Activated CD8-positive, alpha-beta memory T cell treated with anti-CD3 and anti-CD28 coated beads, Interleukin-2, amount 10 ng/mL, durations not matched to agents 7 days and 5 days (primary cell): ENCODE results near the gene BNIP2. TPM values are rescaled to one million over a fixed set of nuclear protein-coding genes. Genes with fewer than 3 reads are reported as not detected.
"Not testable (repeated sequence)": the region's sequence is repeated elsewhere in the genome, so short reads cannot be mapped to it uniquely, and the experiment has no call there.

Experiments used
- ATAC-seq: fragments of 150-1000 bp; cut with Tn5 transposase; one replicate; pipeline ENCODE4 v1.10.0; 2021; ENCODE audit warnings: moderate library complexity
- CTCF ChIA-PET: fragments of 350-600 bp; sonication (Branson Sonifier 250); formaldehyde crosslinking; loops from one replicate; lab custom pipeline; 2021; ENCODE audit warnings: antibody characterized with exemption; lab: Charles Lee
- DNase-seq: peaks from one replicate; pipeline ENCODE4 v3.0.0-alpha.2; 2020
- H3K27ac Mint-ChIP-seq: one replicate; pipeline ENCODE4 v1.8.0; 2021; ENCODE audit warnings: mild to moderate bottlenecking, mixed read lengths
- H3K27me3 Mint-ChIP-seq: one replicate; pipeline ENCODE4 v1.8.0; 2021; ENCODE audit warnings: mixed read lengths
- H3K36me3 Mint-ChIP-seq: one replicate; pipeline ENCODE4 v1.8.0; 2021; ENCODE audit warnings: mild to moderate bottlenecking, mixed read lengths
- H3K4me1 Mint-ChIP-seq: one replicate; pipeline ENCODE4 v1.8.0; 2021; ENCODE audit warnings: mixed read lengths
- H3K4me3 Mint-ChIP-seq: one replicate; pipeline ENCODE4 v1.8.0; 2021; ENCODE audit warnings: mild to moderate bottlenecking, moderate library complexity, mixed read lengths
- H3K9me3 Mint-ChIP-seq: one replicate; pipeline ENCODE4 v1.8.0; 2022; ENCODE audit warnings: low read depth, mixed read lengths
- total RNA-seq, 2 experiments: library from RNA; stranded (reverse); gene quantifications; one replicate each; pipeline ENCODE4 v1.2.3, GENCODE V29; 2021

The BNIP2 gene
- total RNA-seq, 2 experiments from 2014 or later, result 59.3 to 75.2 TPM

- no peaks in the 10 kb centered on the region for H3K36me3 Mint-ChIP-seq
- DNase-seq (no peak), ATAC-seq (no peak)
- no peak overlapping the region for H3K4me3 Mint-ChIP-seq
- no peak overlapping the region for H3K27ac Mint-ChIP-seq
- H3K9me3 Mint-ChIP-seq, result no peaks in the 10 kb centered on the region
- H3K4me1 Mint-ChIP-seq, result no peaks in the 10 kb centered on the region
- CTCF ChIA-PET, result no interaction called here
- peaks cover 21% of the 10 kb centered on the region for H3K27me3 Mint-ChIP-seq
These were observed 13.2 kb upstream of the BNIP2 start for GRCh38 chr15:59702351-59702750.

- H3K27ac Mint-ChIP-seq, result no peak overlapping the region
- ATAC-seq (no peak), DNase-seq (no peak)
- CTCF ChIA-PET, result no interaction called here
- no peaks in the 10 kb centered on the region for H3K36me3 Mint-ChIP-seq
- H3K4me1 Mint-ChIP-seq, result no peaks in the 10 kb centered on the region
- H3K27me3 Mint-ChIP-seq, result peaks cover 17% of the 10 kb centered on the region
- H3K4me3 Mint-ChIP-seq, result no peak overlapping the region
- H3K9me3 Mint-ChIP-seq, result no peaks in the 10 kb centered on the region
These were observed 12.8 kb upstream of the BNIP2 start for GRCh38 chr15:59701880-59702279.

- Mint-ChIP-seq H3K27me3 (peaks cover 13% of the 10 kb centered on the region), H3K4me3 (no peak overlapping the region), H3K27ac (no peak overlapping the region), H3K9me3 (no peaks in the 10 kb centered on the region), H3K4me1 (no peaks in the 10 kb centered on the region), H3K36me3 (no peaks in the 10 kb centered on the region)
- no peak for ATAC-seq
- CTCF ChIA-PET, result interaction anchor here (1.6 kb wide), 1 partner anchor 9 kb away, joined by 5 read pairs; no protein-coding TSS in a partner anchor
- DNase-seq, result no peak
These were observed 10.8 kb upstream of the BNIP2 start for GRCh38 chr15:59699810-59700431.

GRCh38 chr15:59698065-59698464, 8.9 kb upstream of the BNIP2 start:
- H3K27ac Mint-ChIP-seq, H3K4me3 Mint-ChIP-seq, H3K27me3 Mint-ChIP-seq, H3K9me3 Mint-ChIP-seq, H3K4me1 Mint-ChIP-seq, H3K36me3 Mint-ChIP-seq, ATAC-seq, DNase-seq: not testable (repeated sequence)
- CTCF ChIA-PET, result interaction anchor here (0.6 to 1.4 kb wide), 2 partner anchors 220 to 590 kb away, joined by 3 to 4 read pairs; no protein-coding TSS in a partner anchor

DNA sequence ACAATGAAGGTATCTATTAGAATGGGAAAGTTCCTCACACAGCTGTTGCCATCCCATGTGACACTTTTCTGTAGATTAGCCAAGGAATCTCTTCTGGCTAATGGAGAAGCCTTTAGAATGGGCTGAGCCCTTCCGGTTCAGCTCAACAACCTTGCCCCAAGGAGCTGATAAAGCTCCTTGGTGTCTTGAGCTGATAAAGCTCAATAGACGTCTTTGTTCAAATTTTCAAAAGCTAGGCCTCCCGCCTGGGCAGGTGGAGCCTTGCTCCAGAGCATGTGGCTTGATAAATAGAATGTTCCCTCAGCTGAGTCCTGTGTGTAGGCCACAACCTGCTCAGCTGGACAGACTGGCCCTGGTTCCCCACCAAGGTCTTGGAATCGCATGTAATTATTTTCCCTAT, 7.2 kb upstream of the BNIP2 start:
- ATAC-seq (no peak), DNase-seq (no peak)
- no peaks in the 10 kb centered on the region for H3K9me3 Mint-ChIP-seq
- CTCF ChIA-PET, result interaction anchor here (2.1 kb wide), 1 partner anchor 630 kb away, joined by 5 read pairs; no protein-coding TSS in a partner anchor
- no peaks in the 10 kb centered on the region for H3K36me3 Mint-ChIP-seq
- H3K4me1 Mint-ChIP-seq, result no peaks in the 10 kb centered on the region
- H3K27ac Mint-ChIP-seq, result no peak overlapping the region
- no peak overlapping the region for H3K4me3 Mint-ChIP-seq
- H3K27me3 Mint-ChIP-seq, result peaks cover 4% of the 10 kb centered on the region

GRCh38 chr15:59694779-59695178, 5.7 kb upstream of the BNIP2 start:
- DNase-seq (no peak), ATAC-seq (no peak)
- no peak overlapping the region for H3K27ac Mint-ChIP-seq
- H3K27me3 Mint-ChIP-seq, result peaks cover under 1% of the 10 kb centered on the region
- H3K36me3 Mint-ChIP-seq, result no peaks in the 10 kb centered on the region
- H3K4me1 Mint-ChIP-seq, result peaks cover 11% of the 10 kb centered on the region
- H3K4me3 Mint-ChIP-seq, result no peak overlapping the region
- CTCF ChIA-PET, result interaction anchor here (1.1 to 2.1 kb wide), 2 partner anchors 30 to 632 kb away, joined by 3 to 5 read pairs; no protein-coding TSS in a partner anchor
- no peaks in the 10 kb centered on the region for H3K9me3 Mint-ChIP-seq

- H3K4me3 Mint-ChIP-seq, result peak overlapping the region; percentile 10
- peaks cover 9% of the 10 kb centered on the region for H3K36me3 Mint-ChIP-seq
- CTCF ChIA-PET, result interaction anchor here (0.6 to 3.2 kb wide), 15 partner anchors 8 to 829 kb away, joined by 3 to 27 read pairs (median 4); partner anchors contain the start of gene GTF2A2
- ATAC-seq (no peak), DNase-seq (peak; percentile 62)
- H3K27ac Mint-ChIP-seq, result peak overlapping the region; percentile 76
- peaks cover 25% of the 10 kb centered on the region for H3K4me1 Mint-ChIP-seq
- no peaks in the 10 kb centered on the region for H3K9me3 Mint-ChIP-seq
- H3K27me3 Mint-ChIP-seq, result no peaks in the 10 kb centered on the region
These were observed 2.2 kb upstream of the BNIP2 start for GRCh38 chr15:59691194-59691805.

GRCh38 chr15:59689626-59690236, 611 bp upstream of the BNIP2 start:
- H3K9me3 Mint-ChIP-seq, result no peaks in the 10 kb centered on the region

GRCh38 chr15:59688423-59688781, 718 bp downstream of the BNIP2 start:
- ATAC-seq, result peak; percentile 4
- no peak for DNase-seq
- CTCF ChIA-PET, result interaction anchor here (0.9 to 1.1 kb wide), 4 partner anchors 12 to 312 kb away, joined by 3 read pairs; partner anchors contain the start of gene GTF2A2
- H3K27me3 Mint-ChIP-seq, result no peaks in the 10 kb centered on the region
- H3K9me3 Mint-ChIP-seq, result no peaks in the 10 kb centered on the region
- H3K4me1 Mint-ChIP-seq, result peaks cover 45% of the 10 kb centered on the region
- peak overlapping the region; percentile 84 for H3K4me3 Mint-ChIP-seq
- H3K36me3 Mint-ChIP-seq, result peaks cover 26% of the 10 kb centered on the region
- peak overlapping the region; percentile 97 for H3K27ac Mint-ChIP-seq

More at GRCh38 chr15:59689626-59690236, 611 bp upstream of the BNIP2 start:
- ATAC-seq, result peak; percentile 41
- H3K36me3 Mint-ChIP-seq, result peaks cover 21% of the 10 kb centered on the region
- CTCF ChIA-PET, result interaction anchor here (0.6 to 3.2 kb wide), 12 partner anchors 10 to 1099 kb away, joined by 3 to 27 read pairs (median 4); partner anchors contain the start of gene GTF2A2
- H3K27ac Mint-ChIP-seq, result peak overlapping the region; percentile 97
- H3K4me1 Mint-ChIP-seq, result peaks cover 40% of the 10 kb centered on the region
- peak; percentile 88 for DNase-seq
- H3K27me3 Mint-ChIP-seq, result no peaks in the 10 kb centered on the region
- H3K4me3 Mint-ChIP-seq, result peak overlapping the region; percentile 84

GRCh38 chr15:59687836-59688235, 1.3 kb downstream of the BNIP2 start:
- H3K27me3 Mint-ChIP-seq, result no peaks in the 10 kb centered on the region
- DNase-seq, result peak; percentile 58
- peaks cover 50% of the 10 kb centered on the region for H3K4me1 Mint-ChIP-seq
- CTCF ChIA-PET, result interaction anchor here (1.1 kb wide), 2 partner anchors 12 to 30 kb away, joined by 3 read pairs; partner anchors contain the start of gene GTF2A2
- peak overlapping the region; percentile 84 for H3K4me3 Mint-ChIP-seq
- H3K27ac Mint-ChIP-seq, result peak overlapping the region; percentile 97
- H3K36me3 Mint-ChIP-seq, result peaks cover 31% of the 10 kb centered on the region
- H3K9me3 Mint-ChIP-seq, result no peaks in the 10 kb centered on the region
- peak; percentile 7 for ATAC-seq

- no peak for ATAC-seq
- DNase-seq, result no peak
- no peaks in the 10 kb centered on the region for H3K9me3 Mint-ChIP-seq
- peaks cover 37% of the 10 kb centered on the region for H3K36me3 Mint-ChIP-seq
- H3K4me1 Mint-ChIP-seq, result peaks cover 50% of the 10 kb centered on the region
- H3K27ac Mint-ChIP-seq, result peak overlapping the region; percentile 44
- H3K27me3 Mint-ChIP-seq, result no peaks in the 10 kb centered on the region
- peak overlapping the region; percentile 35 for H3K4me3 Mint-ChIP-seq
- CTCF ChIA-PET, result no interaction called here
These were observed 2.7 kb downstream of the BNIP2 start for GRCh38 chr15:59686389-59686788.

DNA sequence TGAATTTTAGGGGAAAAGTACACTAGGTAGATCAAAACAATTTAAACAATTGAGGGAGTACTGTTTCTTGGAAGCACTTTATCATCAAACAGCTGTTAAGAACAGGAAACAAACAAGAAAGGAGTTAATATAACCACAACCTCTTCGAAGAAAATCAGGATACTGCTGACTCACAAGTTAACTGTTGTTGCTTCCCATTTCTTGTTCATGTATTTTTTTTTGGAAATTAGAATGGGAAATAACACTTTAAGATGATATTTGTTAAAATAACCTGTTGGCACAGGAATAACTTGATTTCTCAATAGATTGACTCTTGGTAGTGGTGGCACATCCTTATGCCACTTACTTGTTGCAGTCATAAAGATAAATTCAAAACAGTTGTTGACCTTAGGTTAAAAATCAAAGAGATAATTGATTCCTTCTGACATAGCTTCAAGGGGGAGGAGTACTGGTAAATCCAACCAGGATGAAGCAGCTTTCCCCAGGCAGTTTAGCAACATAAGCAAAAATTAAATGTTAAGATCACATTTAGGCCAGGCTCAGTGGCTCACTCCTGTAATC, 3.3 kb downstream of the BNIP2 start:
- CTCF ChIA-PET, result no interaction called here
- DNase-seq, result no peak
- Mint-ChIP-seq H3K4me3 (peak overlapping the region; percentile 35), H3K4me1 (peaks cover 45% of the 10 kb centered on the region), H3K27me3 (no peaks in the 10 kb centered on the region), H3K36me3 (peaks cover 40% of the 10 kb centered on the region), H3K27ac (peak overlapping the region; percentile 47), H3K9me3 (no peaks in the 10 kb centered on the region)
- ATAC-seq, result no peak

GRCh38 chr15:59680870-59681269, 8.2 kb downstream of the BNIP2 start:
- CTCF ChIA-PET, result interaction anchor here (1.0 to 1.3 kb wide), 2 partner anchors 23 to 44 kb away, joined by 3 to 5 read pairs; partner anchors contain the start of gene GTF2A2
- peaks cover 54% of the 10 kb centered on the region for H3K36me3 Mint-ChIP-seq
- no peak overlapping the region for H3K4me3 Mint-ChIP-seq
- no peaks in the 10 kb centered on the region for H3K27me3 Mint-ChIP-seq
- no peaks in the 10 kb centered on the region for H3K9me3 Mint-ChIP-seq
- peaks cover 24% of the 10 kb centered on the region for H3K4me1 Mint-ChIP-seq
- ATAC-seq (no peak), DNase-seq (no peak)
- H3K27ac Mint-ChIP-seq, result no peak overlapping the region
